Measurements from ENCODE around the gene DENND2C.

Gene DENND2C

GRCh38 chr1:114694540-114695310 lies 24.9 kb upstream of the DENND2C start:
- Histone ChIP-seq H3K27me3 (ENCODE audit: insufficient read depth, poor library complexity, severe bottlenecking) (no peaks in the 10 kb centered on the region), H3K27ac (replicated peaks) (no peak overlapping the region), H3K4me3 (replicated peaks; ENCODE audit: insufficient read depth, low read length) (no peak overlapping the region)
- TF ChIP-seq SPI1 (IDR thresholded peaks at IDR 0.05; ENCODE audit: borderline replicate concordance, low read depth) (no peak), GABPA (IDR thresholded peaks at IDR 0.05; ENCODE audit: low read depth) (no peak), REST (IDR thresholded peaks at IDR 0.05; ENCODE audit: insufficient replicate concordance, low read depth) (no peak), POLR2AphosphoS5 (IDR thresholded peaks at IDR 0.05; ENCODE audit: low read depth) (no peak), CTCF (IDR thresholded peaks at IDR 0.05; ENCODE audit: insufficient read depth, low read length) (no peak)
- DNase-seq (ENCODE audit: low read depth in 1 of 2, low spot score in 1 of 2): no peak

GRCh38 chr1:114692947-114693346 lies 23.1 kb upstream of the DENND2C start:
- no peak for DNase-seq (ENCODE audit: low read depth in 1 of 2, low spot score in 1 of 2)
- Histone ChIP-seq H3K4me3 (replicated peaks; ENCODE audit: insufficient read depth, low read length) (no peak overlapping the region), H3K27ac (replicated peaks) (no peak overlapping the region), H3K27me3 (ENCODE audit: insufficient read depth, poor library complexity, severe bottlenecking) (no peaks in the 10 kb centered on the region)
- TF ChIP-seq POLR2AphosphoS5 (IDR thresholded peaks at IDR 0.05; ENCODE audit: low read depth) (no peak), REST (IDR thresholded peaks at IDR 0.05; ENCODE audit: insufficient replicate concordance, low read depth) (no peak), CTCF (IDR thresholded peaks at IDR 0.05; ENCODE audit: insufficient read depth, low read length) (no peak), SPI1 (IDR thresholded peaks at IDR 0.05; ENCODE audit: borderline replicate concordance, low read depth) (no peak), GABPA (IDR thresholded peaks at IDR 0.05; ENCODE audit: low read depth) (no peak)

- TF ChIP-seq POLR2AphosphoS5 (IDR thresholded peaks at IDR 0.05; ENCODE audit: low read depth) (no peak), REST (IDR thresholded peaks at IDR 0.05; ENCODE audit: insufficient replicate concordance, low read depth) (no peak), SPI1 (IDR thresholded peaks at IDR 0.05; ENCODE audit: borderline replicate concordance, low read depth) (no peak), GABPA (IDR thresholded peaks at IDR 0.05; ENCODE audit: low read depth) (no peak), CTCF (IDR thresholded peaks at IDR 0.05; ENCODE audit: insufficient read depth, low read length) (no peak)
- Histone ChIP-seq H3K27ac (replicated peaks) (no peak overlapping the region), H3K27me3 (ENCODE audit: insufficient read depth, poor library complexity, severe bottlenecking) (no peaks in the 10 kb centered on the region), H3K4me3 (replicated peaks; ENCODE audit: insufficient read depth, low read length) (no peak overlapping the region)
- no peak for DNase-seq (ENCODE audit: low read depth in 1 of 2, low spot score in 1 of 2)
Measured at GRCh38 chr1:114691061-114691460, 21.2 kb upstream of the DENND2C start.
